ENCODE data around the gene CHD6. TPM values are rescaled to one million over a fixed set of nuclear protein-coding genes. Genes with fewer than 3 reads are reported as not detected.
A peak's percentile ranks its signal among the peaks of the same experiment; 100 is the strongest.

Gene CHD6
- total and polyA plus RNA-seq, 2 of the 13 experiments (the other 11 are each of a cell fraction or from before 2014, with no cell fraction given): 14.4 to 52.0 TPM

DNA sequence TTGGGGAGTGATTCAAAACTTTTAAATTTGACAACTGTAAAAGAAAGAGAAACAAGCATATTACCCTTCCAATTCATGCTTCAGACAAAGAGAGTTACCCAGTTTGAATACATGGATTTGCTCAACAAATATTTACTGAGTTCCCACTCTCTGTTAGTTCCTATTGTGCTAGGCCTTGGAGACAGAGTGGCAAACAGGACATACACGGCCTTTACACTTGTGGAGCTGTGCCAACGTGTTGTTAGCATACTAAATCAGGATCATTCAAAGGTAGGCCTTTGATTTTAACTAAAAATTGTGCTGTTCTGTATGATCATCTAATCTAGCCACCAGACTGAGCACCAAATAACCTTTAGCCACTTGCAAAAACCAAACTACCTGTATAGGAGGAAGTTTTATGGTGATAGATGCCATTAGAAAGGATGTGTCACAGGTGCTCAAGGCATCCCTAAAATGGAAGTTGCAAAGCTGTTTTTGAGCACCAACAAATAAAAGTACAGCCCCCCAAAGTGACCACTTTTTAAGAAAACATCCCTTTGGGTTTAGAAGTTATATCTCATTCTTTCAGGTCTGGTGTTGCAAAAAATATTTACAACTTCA is 84.5 kb downstream of the CHD6 start (continued):
- no peak for TF ChIP-seq NONO (IDR thresholded peaks at IDR 0.05)
- TF ChIP-seq NONO (CRISPR knock-in tag; conservative IDR thresholded peaks at IDR 0.05): 0 out of 2 replicates have a peak, but pooled peaks have one; percentile 61
- TF ChIP-seq ZKSCAN8 (CRISPR knock-in tag; IDR thresholded peaks at IDR 0.05; ENCODE audit: borderline replicate concordance): peak; percentile 79; the same call in 1 of the 2 replicates
- no peak for TF ChIP-seq ZNF260 (CRISPR knock-in tag; IDR thresholded peaks at IDR 0.05; ENCODE audit: borderline replicate concordance, low read depth)
- peak; percentile 63; the same call in 1 of the 2 replicates for TF ChIP-seq THRA (CRISPR knock-in tag; IDR thresholded peaks at IDR 0.05; ENCODE audit: borderline replicate concordance)
- peak; percentile 49; the same call in 1 of the 2 replicates for TF ChIP-seq HOXD1 (CRISPR knock-in tag; IDR thresholded peaks at IDR 0.05)
- peak; percentile 41; the same call in 1 of the 2 replicates for TF ChIP-seq ARID4A (CRISPR knock-in tag; IDR thresholded peaks at IDR 0.05; ENCODE audit: borderline replicate concordance)
- TF ChIP-seq ZNF20 (CRISPR knock-in tag; IDR thresholded peaks at IDR 0.05): no peak
- TF ChIP-seq, protein P1, sequence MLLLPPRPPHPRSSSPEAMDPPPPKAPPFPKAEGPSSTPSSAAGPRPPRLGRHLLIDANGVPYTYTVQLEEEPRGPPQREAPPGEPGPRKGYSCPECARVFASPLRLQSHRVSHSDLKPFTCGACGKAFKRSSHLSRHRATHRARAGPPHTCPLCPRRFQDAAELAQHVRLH (CRISPR knock-in tag; IDR thresholded peaks at IDR 0.05; ENCODE audit: borderline replicate concordance, low read depth): no peak
- TF ChIP-seq, protein P2, sequence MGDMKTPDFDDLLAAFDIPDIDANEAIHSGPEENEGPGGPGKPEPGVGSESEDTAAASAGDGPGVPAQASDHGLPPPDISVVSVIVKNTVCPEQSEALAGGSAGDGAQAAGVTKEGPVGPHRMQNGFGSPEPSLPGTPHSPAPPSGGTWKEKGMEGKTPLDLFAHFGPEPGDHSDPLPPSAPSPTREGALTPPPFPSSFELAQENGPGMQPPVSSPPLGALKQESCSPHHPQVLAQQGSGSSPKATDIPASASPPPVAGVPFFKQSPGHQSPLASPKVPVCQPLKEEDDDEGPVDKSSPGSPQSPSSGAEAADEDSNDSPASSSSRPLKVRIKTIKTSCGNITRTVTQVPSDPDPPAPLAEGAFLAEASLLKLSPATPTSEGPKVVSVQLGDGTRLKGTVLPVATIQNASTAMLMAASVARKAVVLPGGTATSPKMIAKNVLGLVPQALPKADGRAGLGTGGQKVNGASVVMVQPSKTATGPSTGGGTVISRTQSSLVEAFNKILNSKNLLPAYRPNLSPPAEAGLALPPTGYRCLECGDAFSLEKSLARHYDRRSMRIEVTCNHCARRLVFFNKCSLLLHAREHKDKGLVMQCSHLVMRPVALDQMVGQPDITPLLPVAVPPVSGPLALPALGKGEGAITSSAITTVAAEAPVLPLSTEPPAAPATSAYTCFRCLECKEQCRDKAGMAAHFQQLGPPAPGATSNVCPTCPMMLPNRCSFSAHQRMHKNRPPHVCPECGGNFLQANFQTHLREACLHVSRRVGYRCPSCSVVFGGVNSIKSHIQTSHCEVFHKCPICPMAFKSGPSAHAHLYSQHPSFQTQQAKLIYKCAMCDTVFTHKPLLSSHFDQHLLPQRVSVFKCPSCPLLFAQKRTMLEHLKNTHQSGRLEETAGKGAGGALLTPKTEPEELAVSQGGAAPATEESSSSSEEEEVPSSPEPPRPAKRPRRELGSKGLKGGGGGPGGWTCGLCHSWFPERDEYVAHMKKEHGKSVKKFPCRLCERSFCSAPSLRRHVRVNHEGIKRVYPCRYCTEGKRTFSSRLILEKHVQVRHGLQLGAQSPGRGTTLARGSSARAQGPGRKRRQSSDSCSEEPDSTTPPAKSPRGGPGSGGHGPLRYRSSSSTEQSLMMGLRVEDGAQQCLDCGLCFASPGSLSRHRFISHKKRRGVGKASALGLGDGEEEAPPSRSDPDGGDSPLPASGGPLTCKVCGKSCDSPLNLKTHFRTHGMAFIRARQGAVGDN (CRISPR knock-in tag; IDR thresholded peaks at IDR 0.05): no peak
- peak; percentile 21; the same call in 1 of the 2 replicates for TF ChIP-seq TSC22D2 (CRISPR knock-in tag; IDR thresholded peaks at IDR 0.05; ENCODE audit: borderline replicate concordance)
- TF ChIP-seq TOE1 (CRISPR knock-in tag; IDR thresholded peaks at IDR 0.05): peak; percentile 74; the same call in 1 of the 2 replicates
- TF ChIP-seq HDAC1 (CRISPR knock-in tag; IDR thresholded peaks at IDR 0.05): peak; percentile 97
- TF ChIP-seq ZNF138 (CRISPR knock-in tag; IDR thresholded peaks at IDR 0.05; ENCODE audit: low read depth): no peak
- no peak for TF ChIP-seq ZNF747 (CRISPR knock-in tag; IDR thresholded peaks at IDR 0.05; ENCODE audit: borderline replicate concordance)
- no peak for TF ChIP-seq ZNF256 (CRISPR knock-in tag; conservative IDR thresholded peaks at IDR 0.05)
- TF ChIP-seq HMG20B (CRISPR knock-in tag; conservative IDR thresholded peaks at IDR 0.05): peak; percentile 100
- TF ChIP-seq KLF11 (CRISPR knock-in tag; IDR thresholded peaks at IDR 0.05): 0 out of 2 replicates have a peak, but pooled peaks have one; percentile 36
- no peak; the same call in 1 of the 2 replicates for TF ChIP-seq RXRA (CRISPR knock-in tag; IDR thresholded peaks at IDR 0.05)
- TF ChIP-seq ZNF354B (CRISPR knock-in tag; IDR thresholded peaks at IDR 0.05): peak; percentile 68; the same call in 1 of the 2 replicates

Measured in HepG2 (cell line).